B cell (primary cell): ENCODE data around the gene CACNB4. TPM values are rescaled to one million over a fixed set of nuclear protein-coding genes. Genes with fewer than 3 reads are reported as not detected.
A peak's percentile ranks its signal among the peaks of the same experiment; 100 is the strongest.

Experiments
- ATAC-seq: fragments of 200-7000 bp; cut with Tn5 transposase; one replicate; pipeline ENCODE4 v1.10.0; 2021; ENCODE audit warnings: low read depth, mild to moderate bottlenecking, moderate number of reproducible peaks, moderate library complexity
- CTCF ChIA-PET: fragments of 350-600 bp; sonication (Branson Sonifier 250); formaldehyde crosslinking; loops from one replicate; lab custom pipeline; 2021; ENCODE audit warnings: antibody characterized with exemption, inconsistent platforms; lab: Charles Lee
- POLR2A ChIA-PET: fragments of 350-600 bp; sonication (Branson Sonifier 250); formaldehyde crosslinking; loops from one replicate; lab custom pipeline; 2021; ENCODE audit warnings: antibody characterized with exemption; lab: Charles Lee
- DNase-seq: peaks from one replicate; pipeline ENCODE4 v3.0.0; 2013
- H2AFZ ChIP-seq: 2 replicates; pipeline ENCODE4 v1.6.1; 2012; ENCODE audit warnings: mild to moderate bottlenecking, low read depth, low read length; ENCODE audit not compliant: insufficient read depth, poor library complexity, severe bottlenecking
- H3K27ac ChIP-seq, 2 donors: 1 replicate in 1 of 2; 2 replicates in 1 of 2; pipeline ENCODE4 v1.5.1; 2012 to 2013; ENCODE audit warnings: low read length in 2 of 2, mild to moderate bottlenecking in 2 of 2, moderate library complexity in 1 of 2
- H3K27me3 ChIP-seq, 4 experiments: fragments of 200-600 bp in 1 of 4; sonication (generic) in 1 of 4; replicated peaks in 1 of 4; 1 replicate in 2 of 4; 2 replicates in 2 of 4; pipeline versions ENCODE4 v1.6.1 to v1.7.0; 2013 to 2016; ENCODE audit warnings: low read length in 3 of 4, mild to moderate bottlenecking in 2 of 4, mixed read lengths in 1 of 4, moderate library complexity in 1 of 4; ENCODE audit not compliant: insufficient read depth in 4 of 4, control insufficient read depth in 3 of 4; ENCODE audit errors: control extremely low read depth in 1 of 4
- H3K36me3 ChIP-seq, 2 experiments: replicated peaks in 1 of 2; 1 replicate in 1 of 2; 2 replicates in 1 of 2; pipeline versions ENCODE4 v1.6.1 to v1.7.1; 2013; ENCODE audit warnings: low read length in 1 of 2; ENCODE audit not compliant: insufficient read depth in 2 of 2, control insufficient read depth in 1 of 2; ENCODE audit errors: control extremely low read depth in 1 of 2, extremely low read depth in 1 of 2
- H3K4me1 ChIP-seq, 2 donors: fragments of 200-600 bp in 1 of 2; sonication (generic) in 1 of 2; 1 replicate in 1 of 2; 2 replicates in 1 of 2; pipeline versions ENCODE4 v1.5.1 to v1.6.1; 2013 to 2017; ENCODE audit warnings: low read length in 2 of 2; ENCODE audit not compliant: control insufficient read depth in 2 of 2, insufficient read depth in 2 of 2
- H3K4me2 ChIP-seq: replicated peaks from 2 replicates; pipeline ENCODE3; 2012; ENCODE audit warnings: mild to moderate bottlenecking, low read depth, low read length; ENCODE audit not compliant: poor library complexity, severe bottlenecking
- H3K4me3 ChIP-seq, 5 experiments: fragments of 200-600 bp in 1 of 5; sonication (generic) in 1 of 5; 1 replicate in 3 of 5; 2 replicates in 2 of 5; pipeline versions ENCODE4 v1.5.1 to v1.7.0; 2011 to 2016; ENCODE audit warnings: low read length in 4 of 5, mild to moderate bottlenecking in 4 of 5, low read depth in 2 of 5, control low read depth in 1 of 5, moderate library complexity in 1 of 5; ENCODE audit not compliant: insufficient read depth in 1 of 5; ENCODE audit errors: control extremely low read depth in 1 of 5, extremely low read depth in 1 of 5
- H3K79me2 ChIP-seq: fragments of 200-600 bp; sonication (generic); one replicate; pipeline ENCODE4 v1.6.0; 2016; ENCODE audit warnings: low read length; ENCODE audit not compliant: control insufficient read depth, insufficient read depth
- H3K9ac ChIP-seq: fragments of 200-600 bp; sonication (generic); 2 replicates; pipeline ENCODE4 v1.6.1; 2017; ENCODE audit warnings: mild to moderate bottlenecking, low read length, moderate library complexity
- H3K9me3 ChIP-seq, 3 donors: one replicate each; pipeline versions ENCODE4 v1.6.1 to v1.7.1; 2013; ENCODE audit warnings: low read length in 2 of 3; ENCODE audit not compliant: control insufficient read depth in 2 of 3, insufficient read depth in 1 of 3; ENCODE audit errors: control extremely low read depth in 1 of 3
- H4K20me1 ChIP-seq: 2 replicates; pipeline ENCODE4 v1.6.0; 2012; ENCODE audit warnings: mild to moderate bottlenecking, low read length; ENCODE audit not compliant: insufficient read depth, control insufficient read depth, poor library complexity, severe bottlenecking
- H3K27ac Mint-ChIP-seq: one replicate; pipeline ENCODE4 v1.8.0; 2021; ENCODE audit warnings: mixed read lengths
- H3K27me3 Mint-ChIP-seq: one replicate; pipeline ENCODE4 v1.8.0; 2021; ENCODE audit warnings: mixed read lengths
- H3K4me1 Mint-ChIP-seq: one replicate; pipeline ENCODE4 v1.8.0; 2021; ENCODE audit warnings: mixed read lengths
- H3K4me3 Mint-ChIP-seq: one replicate; pipeline ENCODE4 v1.8.0; 2021; ENCODE audit warnings: mixed read lengths
- H3K9me3 Mint-ChIP-seq: one replicate; pipeline ENCODE4 v1.8.0; 2022; ENCODE audit warnings: mixed read lengths; ENCODE audit not compliant: insufficient read depth
- CTCF ChIP-seq: fragments of 200-600 bp; IDR thresholded peaks from one replicate; pipeline ENCODE4 v1.8.0; 2022; ENCODE audit warnings: antibody characterized with exemption, mild to moderate bottlenecking
- EZH2 ChIP-seq: IDR thresholded peaks from 2 replicates; pipeline ENCODE4 v1.6.1; 2012; ENCODE audit warnings: borderline replicate concordance, low read depth, mild to moderate bottlenecking, moderate library complexity, low read length; ENCODE audit not compliant: insufficient read depth, poor library complexity, severe bottlenecking
- WGBS: methylation state at CpG from one replicate; pipeline ENCODE4 v1.1.5; 2013; ENCODE audit warnings: missing lambda C conversion rate; ENCODE audit not compliant: insufficient coverage; 5-methylcytosine and 5-hydroxymethylcytosine counted together
- intact Hi-C: fragments of 100-400 bp; cut with micrococcal nuclease; formaldehyde crosslinking; loops from one replicate; pipeline ENCODE4 v1.10.0; 2022
- polyA plus RNA-seq: library from polyadenylated mRNA; depleted of rRNA; stranded (reverse); fragments of >200 nt; gene quantifications from 2 replicates; pipeline ENCODE4 v1.2.3, GENCODE V29; 2012
- total RNA-seq, 2 donors: library from RNA; stranded (reverse); fragments of 120-200 nt in 1 of 2; gene quantifications; 1 replicate in 1 of 2; 2 replicates in 1 of 2; pipeline versions ENCODE4 v1.2.3 to v1.2.4, GENCODE V29; 2013 to 2022

Gene CACNB4
- total and polyA plus RNA-seq, 2 donors (not counting 1 experiment from before 2014, with no cell fraction given): 0.12 to 1.4 TPM

- no peak overlapping the region for H3K9ac ChIP-seq
- no peak overlapping the region for H2AFZ ChIP-seq
- intact Hi-C loops: no loop called here
- ATAC-seq (peak; percentile 70), DNase-seq (no peak)
- Mint-ChIP-seq H3K4me3 (no peak overlapping the region), H3K27me3 (peaks cover 28% of the 10 kb centered on the region), H3K4me1 (peaks cover 5% of the 10 kb centered on the region), H3K9me3 (no peaks in the 10 kb centered on the region), H3K27ac (no peak overlapping the region)
- H3K27me3 ChIP-seq: no peaks in the 10 kb centered on the region
- no peaks in the 10 kb centered on the region for H3K36me3 ChIP-seq
- H3K4me2 ChIP-seq: no peak overlapping the region
- H3K9me3 ChIP-seq: no peaks in the 10 kb centered on the region
- peaks cover 0 to 5% of the 10 kb centered on the region in 2 donors for H3K4me1 ChIP-seq
- H3K4me3 ChIP-seq: no peak overlapping the region
- TF ChIP-seq CTCF (no peak), EZH2 (no peak)
- 50% methylated on average over 1 of the region's 5 CpGs for WGBS
- ChIA-PET CTCF (interaction anchor here (1.1 kb wide), 1 partner anchor 46 kb away, joined by 3 read pairs; no protein-coding TSS in a partner anchor), POLR2A (no interaction called here)
- H3K27ac ChIP-seq: no peak overlapping the region
- H4K20me1 ChIP-seq: no peaks in the 10 kb centered on the region
- H3K79me2 ChIP-seq: no peaks in the 10 kb centered on the region
Measured at GRCh38 chr2:151862700-151863099, 236.1 kb downstream of the CACNB4 start.

- POLR2A ChIA-PET: no interaction called here
- no peak overlapping the region for H2AFZ ChIP-seq
- 88% methylated on average over 3 of the region's 4 CpGs for WGBS
Measured at GRCh38 chr2:151861174-151861573, 237.7 kb downstream of the CACNB4 start.

More at GRCh38 chr2:151861174-151861573, 237.7 kb downstream of the CACNB4 start:
- H4K20me1 ChIP-seq: no peaks in the 10 kb centered on the region
- Mint-ChIP-seq H3K4me1 (peaks cover 5% of the 10 kb centered on the region), H3K27ac (no peak overlapping the region), H3K27me3 (peaks cover 16% of the 10 kb centered on the region), H3K9me3 (no peaks in the 10 kb centered on the region), H3K4me3 (no peak overlapping the region)
- H3K4me3 ChIP-seq: no peak overlapping the region
- intact Hi-C loops: no loop called here
- CTCF ChIA-PET: interaction anchor here (1.7 kb wide), 1 partner anchor 143 kb away, joined by 3 read pairs; no protein-coding TSS in a partner anchor
- no peaks in the 10 kb centered on the region for H3K36me3 ChIP-seq
- DNase-seq (no peak), ATAC-seq (no peak)
- H3K27ac ChIP-seq: no peak overlapping the region
- no peaks in the 10 kb centered on the region for H3K9me3 ChIP-seq
- no peak overlapping the region for H3K9ac ChIP-seq
- no peak overlapping the region for H3K4me2 ChIP-seq
- TF ChIP-seq CTCF (no peak), EZH2 (no peak)
- no peaks in the 10 kb centered on the region for H3K27me3 ChIP-seq
- H3K79me2 ChIP-seq: no peaks in the 10 kb centered on the region
- peaks cover 0 to 5% of the 10 kb centered on the region in 2 donors for H3K4me1 ChIP-seq
